Eye (tissue), 1 donor: ENCODE measurements around the gene LCN9.

Experiments
- DNase-seq: peaks from one replicate; pipeline ENCODE4 v3.0.0-alpha.2; 2015

LCN9 gene

GRCh38 chr9:135673941-135674340, 10.8 kb downstream of the LCN9 start:
- no peak for DNase-seq

- no peak for DNase-seq
These were observed 11.9 kb downstream of the LCN9 start for GRCh38 chr9:135674977-135675376.

DNA sequence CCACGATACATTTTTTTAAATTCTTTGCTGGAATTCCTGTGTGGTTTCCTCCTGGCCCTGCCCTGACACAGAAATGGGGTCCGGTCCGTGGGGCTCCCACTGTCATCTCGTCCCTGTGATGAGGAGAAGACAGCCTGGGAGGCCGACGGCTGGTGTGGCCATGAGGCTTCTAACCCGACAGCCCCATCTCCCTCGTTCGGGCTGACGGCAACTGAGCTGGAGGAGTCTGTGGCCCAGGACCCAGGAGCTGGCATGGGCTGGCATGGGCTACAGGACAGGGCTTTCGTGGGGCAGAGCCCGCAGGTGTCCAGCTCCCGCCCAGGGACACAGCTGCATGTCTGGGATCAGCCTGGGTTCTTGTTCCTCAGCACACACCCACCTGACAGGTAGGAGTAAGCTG, 13.8 kb downstream of the LCN9 start:
- no peak for DNase-seq

- DNase-seq = no peak
These were observed 14.6 kb downstream of the LCN9 start for GRCh38 chr9:135677641-135678168.

DNA sequence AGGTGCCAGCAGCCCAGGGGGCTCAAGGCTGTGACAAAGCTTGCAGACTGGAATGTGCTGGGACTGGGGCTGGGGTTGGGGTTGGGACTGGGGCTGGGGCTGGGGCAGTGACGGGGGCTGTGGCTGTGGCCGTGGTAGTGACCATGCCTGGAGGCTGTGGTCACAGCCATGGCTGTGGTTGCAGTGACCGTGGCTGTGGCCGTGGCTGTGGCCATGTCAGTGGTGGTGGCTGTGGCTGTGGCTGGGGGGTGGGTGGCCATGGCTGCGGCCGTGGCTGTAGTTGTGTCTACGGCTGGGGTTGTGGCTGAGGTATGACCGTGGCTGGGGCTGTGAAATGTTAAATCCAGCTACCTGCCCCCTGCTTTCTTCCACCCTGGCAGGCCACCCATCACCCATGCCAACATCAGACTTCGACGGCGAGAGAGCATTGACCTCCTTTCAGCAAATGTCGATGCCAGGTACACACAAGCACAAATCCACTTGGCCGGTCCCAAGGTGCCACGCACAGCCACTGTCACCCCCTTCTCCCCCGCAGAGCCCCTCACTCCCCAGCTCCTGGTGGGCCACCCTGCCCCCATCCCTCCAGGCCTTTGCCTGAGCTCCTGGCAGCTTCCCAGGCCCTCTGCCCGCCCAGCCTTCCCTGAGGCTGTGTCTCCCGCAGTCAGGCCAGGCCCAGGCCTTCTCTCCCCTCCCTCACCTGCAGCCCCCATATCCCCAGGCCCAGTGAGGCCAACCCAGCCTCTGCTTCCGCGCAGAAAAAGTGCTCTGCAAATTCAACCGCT, 15.3 kb downstream of the LCN9 start:
- no peak for DNase-seq

- DNase-seq = no peak
These were observed 16.9 kb downstream of the LCN9 start for GRCh38 chr9:135680056-135680455.

GRCh38 chr9:135681161-135681560, 18.1 kb downstream of the LCN9 start:
- no peak for DNase-seq

- DNase-seq = no peak
These were observed 20.4 kb downstream of the LCN9 start for GRCh38 chr9:135683401-135684034.

- no peak for DNase-seq
These were observed 21.6 kb downstream of the LCN9 start for GRCh38 chr9:135684691-135685090.

- no peak for DNase-seq
These were observed 24.1 kb downstream of the LCN9 start for GRCh38 chr9:135687216-135687615.

- no peak for DNase-seq
These were observed 25.9 kb downstream of the LCN9 start for GRCh38 chr9:135689011-135689410.

GRCh38 chr9:135690836-135691570, 27.9 kb downstream of the LCN9 start:
- no peak for DNase-seq

DNA sequence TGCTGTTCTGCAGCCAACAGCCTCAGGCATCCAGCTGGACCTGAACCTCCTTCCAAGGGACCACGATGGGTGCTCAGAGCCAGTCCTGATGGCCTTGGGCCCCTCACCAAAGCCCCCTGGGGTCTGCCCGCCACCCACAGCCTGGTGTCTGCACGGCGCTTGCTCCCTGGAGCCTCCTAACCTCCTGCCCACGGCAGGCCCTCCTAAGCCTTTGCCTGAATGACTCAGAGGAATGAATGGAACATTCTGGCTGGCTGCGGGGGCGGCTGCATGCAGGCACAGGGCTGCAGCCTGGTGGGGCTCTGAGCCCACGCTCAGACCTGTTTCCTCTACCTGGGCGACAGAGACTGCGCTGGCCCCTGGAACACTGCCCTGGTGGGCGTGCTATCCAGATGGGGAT, 29.3 kb downstream of the LCN9 start:
- no peak for DNase-seq

- DNase-seq = no peak
These were observed 30.2 kb downstream of the LCN9 start for GRCh38 chr9:135693265-135693664.

GRCh38 chr9:135693771-135694170, 30.7 kb downstream of the LCN9 start:
- DNase-seq = no peak

GRCh38 chr9:135694414-135694813, 31.3 kb downstream of the LCN9 start:
- no peak for DNase-seq

DNA sequence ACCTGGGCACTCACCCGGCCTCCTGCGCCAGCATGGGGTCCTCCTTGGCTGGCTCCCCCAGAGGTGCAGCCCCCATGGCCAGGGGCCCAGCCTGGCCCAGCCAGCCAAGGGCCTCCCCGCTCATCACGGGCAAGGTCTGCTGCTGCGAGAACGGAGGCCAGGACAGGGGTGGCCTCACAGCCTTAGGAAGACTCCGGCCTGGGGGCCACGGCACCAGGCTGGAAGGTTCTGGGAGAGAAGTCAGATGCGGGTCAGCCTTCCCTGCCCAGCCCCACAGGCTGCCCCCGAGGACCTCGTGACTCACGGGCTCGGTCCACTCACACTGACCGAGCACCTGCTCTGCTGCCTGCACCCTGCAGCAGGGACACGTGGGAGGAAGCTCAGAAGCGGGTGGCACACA, 31.9 kb downstream of the LCN9 start:
- DNase-seq = no peak

DNA sequence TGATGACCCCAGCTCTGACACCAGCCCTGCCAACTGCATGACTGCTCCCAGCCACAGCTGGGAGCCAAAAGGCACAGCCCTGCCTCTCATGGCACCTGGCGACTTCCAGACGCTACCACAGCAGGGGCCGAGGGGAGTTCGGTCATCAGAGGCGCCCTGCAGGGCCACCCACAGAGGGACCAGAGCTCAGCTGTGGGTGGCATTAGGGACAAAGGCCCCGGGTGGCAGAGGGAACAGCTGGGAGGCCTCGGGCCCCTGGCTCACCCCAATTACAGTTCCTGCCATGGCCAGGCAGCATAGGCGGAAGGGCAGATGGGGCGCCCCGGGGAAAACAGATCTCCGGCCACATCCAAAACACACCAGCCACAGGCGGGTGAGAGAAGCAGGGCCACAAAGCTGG, 32.5 kb downstream of the LCN9 start:
- no peak for DNase-seq

GRCh38 chr9:135696446-135696845, 33.3 kb downstream of the LCN9 start:
- no peak for DNase-seq

- no peak for DNase-seq
These were observed 34.1 kb downstream of the LCN9 start for GRCh38 chr9:135697226-135697625.

- no peak for DNase-seq
These were observed 35.1 kb downstream of the LCN9 start for GRCh38 chr9:135698236-135698635.

- no peak for DNase-seq
These were observed 35.7 kb downstream of the LCN9 start for GRCh38 chr9:135698767-135699166.

GRCh38 chr9:135699440-135699839, 36.3 kb downstream of the LCN9 start, which contains the start of gene SOHLH1:
TSS of gene SOHLH1 (minus strand) at chr9:135699481. CDS start at chr9:135699467, 14 bp downstream.
- no peak for DNase-seq

DNA sequence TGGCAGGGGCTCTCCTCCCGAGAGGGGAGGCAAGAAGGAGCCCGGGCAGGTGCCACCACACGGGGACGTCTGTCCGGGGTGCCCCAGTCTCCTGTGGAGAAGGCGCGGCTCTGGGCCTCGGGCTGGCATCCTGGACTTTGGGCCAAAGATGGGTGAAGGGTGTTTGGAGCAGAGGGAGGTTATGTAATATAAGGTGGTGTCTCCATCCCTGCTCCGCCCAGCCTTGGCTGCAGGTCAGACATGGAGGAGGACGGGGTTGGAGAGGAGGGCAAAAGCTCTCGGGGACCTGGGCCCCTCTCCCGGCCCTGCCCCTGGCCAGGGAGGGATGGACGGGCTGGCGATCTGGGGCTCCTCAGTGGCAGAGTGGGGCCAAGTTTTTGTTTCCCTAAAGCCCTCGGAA, 37.4 kb downstream of the LCN9 start:
- DNase-seq = no peak
